GM12864 (cell line): ENCODE measurements around the gene C1orf159.

Experiments used
- DNase-seq: peaks from one replicate; pipeline ENCODE4 v3.0.0-alpha.2; 2011; ENCODE audit warnings: low read depth
- H3K4me3 ChIP-seq: 2 replicates; pipeline ENCODE4 v1.5.1; 2011; ENCODE audit warnings: mild to moderate bottlenecking, low read depth, low read length, control low read depth
- CTCF ChIP-seq: IDR thresholded peaks from 2 replicates; pipeline ENCODE4 v1.5.1; 2011; ENCODE audit warnings: low read depth, mild to moderate bottlenecking, moderate library complexity, low read length, control low read depth, inconsistent platforms; ENCODE audit errors: missing control alignments

C1orf159 gene

GRCh38 chr1:1124508-1124785 lies 8.6 kb upstream of the C1orf159 start:
- no peak overlapping the region for H3K4me3 ChIP-seq
- no peak for DNase-seq
- no peak for TF ChIP-seq CTCF

- DNase-seq, result no peak
- no peak overlapping the region for H3K4me3 ChIP-seq
- no peak for TF ChIP-seq CTCF
Measured at GRCh38 chr1:1123581-1124507, 8.0 kb upstream of the C1orf159 start.

- H3K4me3 ChIP-seq, result no peak overlapping the region
- DNase-seq, result no peak
- TF ChIP-seq CTCF, result no peak
Measured at GRCh38 chr1:1122981-1123480, 7.1 kb upstream of the C1orf159 start.

- H3K4me3 ChIP-seq, result peak overlapping the region; percentile 24; the same call in 1 of the 2 replicates
- DNase-seq, result no peak
- TF ChIP-seq CTCF, result peak; percentile 84
Measured at GRCh38 chr1:1122078-1122811, 6.4 kb upstream of the C1orf159 start.

- no peak for TF ChIP-seq CTCF
- H3K4me3 ChIP-seq, result no peak overlapping the region
- DNase-seq, result no peak
Measured at GRCh38 chr1:1121611-1122077, 5.8 kb upstream of the C1orf159 start.

GRCh38 chr1:1120866-1121591 lies 5.1 kb upstream of the C1orf159 start:
- no peak for DNase-seq
- no peak for TF ChIP-seq CTCF
- no peak overlapping the region for H3K4me3 ChIP-seq
